Kidney tubule cell (primary cell): ENCODE data around the gene HYCC1.
"Not testable (repeated sequence)": the region's sequence is repeated elsewhere in the genome, so short reads cannot be mapped to it uniquely, and the experiment has no call there.

Source experiments
- DNase-seq: peaks from one replicate; pipeline ENCODE4 v3.0.0-alpha.2; 2018; ENCODE audit warnings: low spot score

Gene HYCC1

DNA sequence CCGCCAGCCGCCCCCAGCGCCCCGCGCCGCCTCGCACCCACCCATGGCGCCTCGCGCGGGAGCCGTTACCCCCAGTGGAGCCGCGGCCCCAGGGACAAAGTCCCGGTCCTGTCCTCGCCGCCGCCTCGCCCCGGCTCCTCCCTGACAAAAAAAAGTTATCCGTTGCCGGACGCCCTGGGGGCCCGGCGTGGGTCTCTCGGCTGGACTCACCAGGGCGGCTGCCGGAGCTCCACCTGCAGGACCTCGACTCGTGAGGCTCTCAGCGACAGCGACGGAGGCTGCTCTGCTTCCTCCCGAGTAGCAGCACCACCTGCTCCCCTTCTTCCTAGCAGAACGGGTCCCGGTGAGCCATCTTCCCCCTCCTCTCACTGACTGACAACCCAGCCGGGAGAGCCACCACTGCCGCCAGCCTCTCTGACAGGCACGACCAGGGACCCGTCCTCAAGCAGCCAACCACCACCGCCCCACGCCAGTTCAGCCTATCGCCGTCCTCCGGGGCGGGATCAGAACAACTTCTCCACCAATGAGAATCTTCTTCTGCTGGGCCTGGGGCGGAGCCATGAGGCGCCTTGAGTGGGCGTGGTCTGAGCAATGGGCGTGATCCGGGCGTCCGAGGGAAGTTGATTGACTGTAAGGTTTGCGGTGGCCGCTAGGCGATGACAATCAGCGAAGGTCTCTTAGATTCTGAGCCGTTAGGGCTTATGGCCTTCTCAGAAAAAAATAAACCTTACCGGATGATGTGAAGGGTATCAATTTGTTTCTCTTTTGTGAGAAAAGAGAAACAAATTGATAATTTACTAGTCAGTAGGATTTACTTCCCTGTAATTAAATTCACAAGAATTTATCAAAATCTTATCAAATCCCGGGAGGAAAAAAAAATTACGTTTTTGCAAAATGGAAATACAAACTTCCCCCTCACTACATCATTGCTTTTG, at the start of gene HYCC1:
Gene HYCC1 (minus strand): TSS at position 416 of the 935 bp plus-strand sequence. CDS start 23,019 bp downstream, outside the sequence.
- peak; percentile 99 for DNase-seq

DNA sequence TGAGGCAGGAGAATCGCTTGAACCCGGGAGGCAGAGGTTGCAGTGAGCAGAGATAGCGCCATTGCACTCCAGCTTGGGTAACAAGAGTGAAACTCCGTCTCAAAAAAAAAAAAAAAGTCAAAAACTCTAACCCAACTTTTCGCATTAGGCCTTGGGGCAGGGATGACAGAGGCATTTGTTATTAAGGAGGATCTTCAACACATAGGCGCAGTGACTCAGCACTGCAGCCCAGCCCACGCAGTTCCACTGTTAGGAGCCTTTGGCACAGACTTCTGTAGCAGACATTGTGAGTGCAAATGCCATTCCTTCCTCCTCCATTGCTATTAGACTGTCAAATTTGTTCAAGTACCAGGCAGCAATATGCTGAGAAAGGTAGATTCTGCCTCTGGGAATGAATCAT, 48.5 kb upstream of the HYCC1 start:
- no peak for DNase-seq

GRCh38 chr7:23061327-23061726, 47.4 kb upstream of the HYCC1 start:
- DNase-seq = no peak

- no peak for DNase-seq
Measured at GRCh38 chr7:23058408-23059096, 44.6 kb upstream of the HYCC1 start.

DNA sequence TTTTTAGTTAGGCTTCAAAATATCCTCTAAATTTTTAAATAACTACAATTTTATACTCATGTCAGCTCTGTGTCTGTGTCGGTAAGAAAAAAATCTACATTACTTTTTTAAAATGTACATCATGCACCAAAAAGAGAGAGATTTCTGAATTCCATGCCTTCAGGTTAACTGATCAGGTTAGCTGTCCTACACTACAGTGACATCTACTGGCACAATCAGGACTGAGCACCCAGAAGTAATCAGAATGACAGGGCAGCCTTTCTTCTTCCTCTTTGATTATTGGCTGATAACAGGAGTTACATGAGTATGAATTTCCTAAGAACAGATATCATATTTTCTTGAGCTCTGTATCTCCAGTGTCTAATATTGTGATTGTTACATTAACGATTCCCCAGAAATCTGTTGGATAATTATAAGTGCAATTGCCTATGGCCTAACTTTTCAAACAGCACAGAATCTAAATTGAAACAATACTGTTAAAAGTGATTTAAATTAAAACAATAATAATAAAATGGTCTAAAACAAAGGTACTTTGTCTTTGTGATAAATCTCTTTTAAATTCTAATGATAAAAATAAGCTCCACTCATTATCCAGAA, 41.8 kb upstream of the HYCC1 start:
- peak; percentile 65 for DNase-seq

- DNase-seq = not testable (repeated sequence)
Measured at GRCh38 chr7:23051124-23051485, 37.2 kb upstream of the HYCC1 start.

DNA sequence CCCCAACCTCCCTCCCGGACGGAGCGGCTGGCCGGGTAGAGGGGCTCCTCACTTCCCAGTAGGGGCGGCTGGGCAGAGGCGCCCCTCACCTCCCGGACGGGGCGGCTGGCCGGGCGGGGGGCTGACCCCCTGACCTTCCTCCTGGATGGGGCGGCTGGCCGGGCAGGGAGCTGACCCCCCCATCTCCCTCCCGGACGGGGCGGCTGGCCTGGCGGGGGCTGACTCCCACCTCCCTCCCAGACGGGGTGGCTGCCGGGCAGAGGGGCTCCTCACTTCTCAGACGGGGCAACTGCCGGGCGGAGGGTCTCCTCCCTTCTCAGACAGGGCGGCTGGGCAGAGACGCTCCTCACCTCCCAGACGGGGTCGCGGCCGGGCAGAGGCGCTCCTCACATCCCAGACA, 32.4 kb upstream of the HYCC1 start:
- not testable (repeated sequence) for DNase-seq

GRCh38 chr7:23045086-23045485, 31.2 kb upstream of the HYCC1 start:
- DNase-seq = not testable (repeated sequence)

DNA sequence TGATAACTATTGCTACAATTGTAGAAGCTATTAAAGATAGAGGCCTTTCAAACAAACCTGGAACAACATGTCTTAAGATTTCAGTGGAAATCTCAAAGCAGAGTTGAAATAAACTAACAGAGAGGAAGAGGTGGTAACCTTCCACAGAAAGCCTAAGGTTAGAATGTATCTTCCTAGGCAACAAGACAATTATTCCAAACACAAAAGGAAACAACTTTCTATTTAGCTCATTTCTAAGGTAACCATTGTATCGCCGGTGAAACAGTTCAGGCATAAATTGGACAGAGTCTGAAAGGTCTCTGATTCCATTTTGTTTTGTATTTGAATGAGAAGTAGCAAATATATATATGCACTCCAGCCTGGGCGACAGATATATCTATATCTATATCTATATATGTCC, 30.7 kb upstream of the HYCC1 start:
- no peak for DNase-seq

GRCh38 chr7:23043441-23043840, 29.5 kb upstream of the HYCC1 start:
- peak; percentile 69 for DNase-seq

DNA sequence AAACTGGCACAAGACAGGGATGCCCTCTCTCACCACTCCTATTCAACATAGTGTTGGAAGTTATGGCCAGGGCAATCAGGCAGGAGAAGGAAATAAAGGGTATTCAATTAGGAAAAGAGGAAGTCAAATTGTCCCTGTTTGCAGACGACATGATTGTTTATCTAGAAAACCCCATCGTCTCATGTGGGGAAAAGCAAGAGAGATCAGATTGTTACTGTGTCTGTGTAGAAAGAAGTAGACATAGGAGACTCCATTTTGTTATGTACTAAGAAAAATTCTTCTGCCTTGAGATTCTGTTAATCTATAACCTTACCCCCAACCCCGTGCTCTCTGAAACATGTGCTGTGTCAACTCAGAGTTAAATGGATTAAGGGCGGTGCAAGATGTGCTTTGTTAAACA, 25.7 kb upstream of the HYCC1 start:
- not testable (repeated sequence) for DNase-seq

GRCh38 chr7:23035542-23036371, 21.8 kb upstream of the HYCC1 start:
- DNase-seq = not testable (repeated sequence)

DNA sequence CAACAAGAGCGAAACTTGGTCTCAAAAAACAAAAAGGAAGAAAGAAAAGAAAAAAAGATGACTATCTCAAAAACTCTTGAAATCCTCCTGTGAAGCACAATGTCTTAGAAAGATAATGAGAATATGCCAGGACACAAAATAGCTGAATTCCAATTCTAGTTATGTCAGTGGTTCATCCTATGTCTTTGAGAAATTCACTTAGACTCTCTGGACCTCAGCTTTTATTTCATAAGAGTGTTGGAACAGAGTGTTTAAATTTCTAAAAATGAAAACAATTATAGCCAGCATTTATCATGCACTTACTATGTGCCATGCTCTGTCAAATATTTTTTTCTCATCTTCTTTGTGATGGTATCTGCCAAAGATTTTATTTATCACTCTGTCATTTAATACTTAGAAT, 13.3 kb upstream of the HYCC1 start:
- DNase-seq = no peak

GRCh38 chr7:23026164-23026563, 12.2 kb upstream of the HYCC1 start:
- no peak for DNase-seq

GRCh38 chr7:23024454-23024853, 10.5 kb upstream of the HYCC1 start:
- no peak for DNase-seq

DNA sequence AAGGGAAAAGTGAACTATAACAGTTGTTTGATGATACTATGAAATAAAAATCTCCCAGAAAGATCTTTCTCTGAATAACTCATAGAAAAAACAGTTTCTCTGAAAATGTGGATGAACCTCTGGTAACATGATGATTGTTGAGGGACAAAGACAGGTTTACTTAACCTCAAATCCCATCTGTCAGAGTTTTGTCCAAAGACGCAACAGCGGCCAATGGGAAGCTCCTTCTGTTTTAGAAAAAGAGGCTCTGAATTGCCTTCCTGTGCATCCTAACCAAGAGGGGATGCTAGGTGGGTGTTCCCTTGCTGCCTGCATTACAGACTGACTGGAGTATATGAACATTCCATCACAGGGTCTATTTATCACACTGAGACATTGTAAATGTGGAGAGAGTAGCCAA, 8.9 kb upstream of the HYCC1 start:
- no peak for DNase-seq

- DNase-seq = peak; percentile 39
Measured at GRCh38 chr7:23022258-23022769, 8.4 kb upstream of the HYCC1 start.

DNA sequence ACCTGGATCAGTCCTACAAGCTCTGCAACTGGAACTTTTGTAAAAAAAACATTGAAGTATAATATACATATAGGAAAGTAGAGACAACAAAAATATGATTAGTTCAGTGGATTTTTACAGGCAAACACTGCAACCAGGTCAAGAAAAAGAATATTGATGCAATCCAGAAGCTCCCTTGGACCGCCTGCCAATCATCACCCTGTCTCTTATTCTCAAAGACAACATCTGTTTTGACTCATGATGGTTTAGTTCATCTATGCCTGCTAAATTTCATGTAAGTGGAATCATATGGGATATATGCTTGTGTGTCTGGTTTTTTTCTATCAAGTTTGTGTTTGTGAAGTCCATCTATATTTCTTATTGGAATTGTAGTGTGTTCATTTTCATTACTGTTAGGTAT, 7.7 kb upstream of the HYCC1 start:
- DNase-seq = no peak

DNA sequence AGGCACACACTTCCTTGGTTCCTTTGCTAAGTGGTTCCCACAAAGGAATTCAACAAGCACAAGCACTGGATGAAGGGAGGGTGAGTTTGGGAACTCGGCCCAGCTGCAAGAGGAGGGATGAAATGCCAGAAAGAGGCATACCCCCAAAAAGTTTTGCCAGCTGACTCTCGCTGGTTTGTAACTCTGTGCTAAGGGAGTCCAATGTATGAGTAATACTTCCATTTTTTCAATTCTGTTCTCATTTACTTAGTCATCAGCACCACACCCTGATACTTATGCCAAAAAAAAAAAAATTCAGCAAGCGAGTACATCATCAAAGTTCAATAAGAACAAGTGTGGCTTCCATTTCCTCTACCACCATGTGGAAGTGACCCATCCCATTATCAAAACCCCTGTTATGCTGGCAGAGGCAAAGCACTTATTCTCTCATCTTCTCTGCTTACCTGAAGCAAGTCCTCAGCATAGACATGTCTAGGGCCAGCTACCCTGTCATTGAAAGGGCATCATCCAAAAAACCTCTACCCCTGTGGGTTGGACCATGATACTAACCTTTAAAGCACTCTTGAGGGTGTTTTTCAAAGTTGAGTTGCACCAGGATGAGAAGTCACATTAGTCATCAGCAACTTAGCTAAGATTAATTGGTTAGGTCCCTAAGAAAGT, 6.9 kb upstream of the HYCC1 start:
- peak; percentile 62 for DNase-seq

DNA sequence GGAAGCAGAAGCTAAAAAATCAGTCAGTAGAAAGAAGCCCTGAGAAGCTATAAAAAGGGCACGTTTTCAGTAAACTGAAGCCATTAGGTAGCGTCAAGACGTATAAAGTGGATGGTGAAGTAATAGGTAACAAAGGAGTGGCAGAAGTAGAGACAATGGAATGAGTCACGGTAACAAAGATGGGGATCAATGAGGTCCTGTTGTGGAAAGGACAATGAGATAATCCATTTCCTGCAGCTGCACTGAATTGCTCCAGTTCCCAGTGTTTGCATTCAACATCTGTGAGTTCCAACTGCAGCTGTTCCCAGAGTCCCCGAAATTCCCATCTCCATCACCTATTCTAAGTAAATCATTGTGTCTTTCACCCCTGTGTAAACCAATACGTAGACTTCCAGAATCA, 4.8 kb upstream of the HYCC1 start:
- no peak for DNase-seq

DNA sequence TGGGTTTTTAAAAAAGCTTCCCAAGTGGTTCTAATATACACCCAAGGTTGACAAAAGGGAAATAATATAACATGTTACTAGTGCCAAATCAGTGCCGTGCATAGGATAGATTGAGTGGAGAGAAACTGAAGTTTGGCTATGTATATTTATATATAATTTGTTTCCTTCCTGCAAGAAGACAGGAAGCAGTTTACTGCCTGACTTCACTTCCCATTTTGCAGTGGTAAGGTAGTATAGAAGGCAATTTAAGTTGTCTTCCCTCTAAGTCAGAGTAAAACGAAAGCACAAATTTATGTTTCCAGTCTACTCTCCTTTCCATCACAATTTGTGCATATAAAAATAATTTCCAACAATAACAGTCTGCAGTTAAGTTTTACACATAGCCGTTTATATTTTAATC, 3.4 kb upstream of the HYCC1 start:
- DNase-seq = no peak
